ENCODE data around the gene CNTNAP4.

DNA sequence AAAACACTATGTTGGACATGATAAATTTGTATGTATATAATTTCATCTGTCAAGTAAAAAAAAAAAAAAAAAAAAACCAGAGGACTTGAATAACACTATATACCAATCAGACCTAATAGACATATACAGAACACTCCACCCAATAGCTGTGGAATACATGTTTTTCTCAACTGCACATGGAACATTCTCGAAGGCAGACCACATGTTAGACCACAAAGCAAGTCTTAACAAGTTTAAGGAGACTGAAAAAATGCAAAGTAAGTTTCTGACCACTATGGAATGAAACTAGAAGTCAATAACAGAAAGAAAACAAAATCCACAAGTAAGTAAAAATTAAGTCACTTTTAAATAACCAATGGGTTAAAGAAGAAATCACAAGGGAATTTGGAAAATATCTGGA, 8.4 kb upstream of the CNTNAP4 start:
- TF ChIP-seq ARNT (IDR thresholded peaks at IDR 0.05) (no peak), FOXM1 (IDR thresholded peaks at IDR 0.05; ENCODE audit: borderline replicate concordance) (no peak), NFRKB (IDR thresholded peaks at IDR 0.05) (no peak), SUZ12 (IDR thresholded peaks at IDR 0.05) (no peak), FOXK2 (IDR thresholded peaks at IDR 0.05) (no peak), ZNF384 (IDR thresholded peaks at IDR 0.05) (no peak), LEF1 (IDR thresholded peaks at IDR 0.05; ENCODE audit: borderline replicate concordance) (no peak), CTBP1 (IDR thresholded peaks at IDR 0.05; ENCODE audit: borderline replicate concordance) (no peak)
- TF ChIP-seq, protein P1, sequence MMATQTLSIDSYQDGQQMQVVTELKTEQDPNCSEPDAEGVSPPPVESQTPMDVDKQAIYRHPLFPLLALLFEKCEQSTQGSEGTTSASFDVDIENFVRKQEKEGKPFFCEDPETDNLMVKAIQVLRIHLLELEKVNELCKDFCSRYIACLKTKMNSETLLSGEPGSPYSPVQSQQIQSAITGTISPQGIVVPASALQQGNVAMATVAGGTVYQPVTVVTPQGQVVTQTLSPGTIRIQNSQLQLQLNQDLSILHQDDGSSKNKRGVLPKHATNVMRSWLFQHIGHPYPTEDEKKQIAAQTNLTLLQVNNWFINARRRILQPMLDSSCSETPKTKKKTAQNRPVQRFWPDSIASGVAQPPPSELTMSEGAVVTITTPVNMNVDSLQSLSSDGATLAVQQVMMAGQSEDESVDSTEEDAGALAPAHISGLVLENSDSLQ (IDR thresholded peaks at IDR 0.05) = no peak
